Measurements from ENCODE around the gene LCA5. TPM values are rescaled to one million over a fixed set of nuclear protein-coding genes. Genes with fewer than 3 reads are reported as not detected.
A peak's percentile ranks its signal among the peaks of the same experiment; 100 is the strongest.

LCA5 gene
- total and polyA plus RNA-seq, 2 experiments from 2014 or later = 2.4 to 5.6 TPM

DNA sequence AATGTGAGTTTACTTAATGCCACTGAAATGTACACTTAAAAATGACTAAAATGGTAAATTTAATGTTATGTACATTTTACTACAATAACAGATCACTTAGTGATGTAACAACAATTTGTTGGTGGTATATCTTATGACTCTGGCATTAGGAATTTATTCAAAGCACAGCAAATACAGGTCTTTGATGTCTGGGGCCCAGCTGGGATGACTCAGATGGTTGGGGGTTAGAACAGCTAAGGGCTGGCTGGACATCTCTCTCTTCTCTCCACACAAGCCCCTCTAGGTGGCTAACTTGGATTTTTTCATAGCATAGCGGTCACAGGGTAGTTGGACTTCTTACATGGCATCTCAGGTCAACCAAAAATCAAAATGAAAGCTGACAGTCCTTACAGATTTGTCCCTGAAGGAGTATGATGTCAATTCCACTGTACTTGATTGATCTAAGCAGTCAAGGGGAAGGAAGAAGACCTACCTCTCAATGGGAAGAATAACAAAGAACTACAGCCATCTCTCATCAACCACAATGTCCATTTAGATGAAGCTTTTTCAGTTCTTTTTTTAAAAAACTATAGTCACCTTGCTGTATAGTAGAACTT is 37.5 kb upstream of the LCA5 start:
- no peak overlapping the region for H3K4me2 ChIP-seq
- 74% methylated on average over 1 of the region's 1 CpG for WGBS (ENCODE audit: low lambda C conversion rate, missing lambda C conversion rate)

DNA sequence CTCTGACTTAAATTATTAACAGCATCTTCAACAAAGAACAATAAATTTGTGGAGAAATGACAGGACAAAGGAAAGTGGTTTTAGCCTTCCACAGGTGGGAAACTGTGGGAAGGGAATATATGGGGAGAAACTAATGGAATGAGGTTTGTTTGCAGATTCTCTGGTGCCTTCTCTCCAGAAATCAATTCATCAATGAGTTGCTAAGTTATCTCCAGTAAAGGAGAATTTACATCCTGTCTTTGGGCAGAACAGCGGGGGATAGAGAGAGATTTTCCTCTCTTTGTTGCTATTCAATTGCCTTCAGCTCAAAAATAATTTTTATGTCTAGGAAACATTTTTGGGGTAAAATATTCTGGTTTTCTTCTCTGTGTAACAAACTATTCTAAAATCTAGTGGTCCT is 36.9 kb upstream of the LCA5 start:
- no peaks in the 10 kb centered on the region for H3K27me3 ChIP-seq

More for the DNA sequence above, 37.5 kb upstream of the LCA5 start:
- H3K27me3 ChIP-seq = no peaks in the 10 kb centered on the region
- H3K9me2 ChIP-seq (replicated peaks; ENCODE audit: insufficient read depth) = no peaks in the 10 kb centered on the region
- H3K9me3 ChIP-seq (ENCODE audit: low read depth) = no peaks in the 10 kb centered on the region
- TF ChIP-seq, protein P1, sequence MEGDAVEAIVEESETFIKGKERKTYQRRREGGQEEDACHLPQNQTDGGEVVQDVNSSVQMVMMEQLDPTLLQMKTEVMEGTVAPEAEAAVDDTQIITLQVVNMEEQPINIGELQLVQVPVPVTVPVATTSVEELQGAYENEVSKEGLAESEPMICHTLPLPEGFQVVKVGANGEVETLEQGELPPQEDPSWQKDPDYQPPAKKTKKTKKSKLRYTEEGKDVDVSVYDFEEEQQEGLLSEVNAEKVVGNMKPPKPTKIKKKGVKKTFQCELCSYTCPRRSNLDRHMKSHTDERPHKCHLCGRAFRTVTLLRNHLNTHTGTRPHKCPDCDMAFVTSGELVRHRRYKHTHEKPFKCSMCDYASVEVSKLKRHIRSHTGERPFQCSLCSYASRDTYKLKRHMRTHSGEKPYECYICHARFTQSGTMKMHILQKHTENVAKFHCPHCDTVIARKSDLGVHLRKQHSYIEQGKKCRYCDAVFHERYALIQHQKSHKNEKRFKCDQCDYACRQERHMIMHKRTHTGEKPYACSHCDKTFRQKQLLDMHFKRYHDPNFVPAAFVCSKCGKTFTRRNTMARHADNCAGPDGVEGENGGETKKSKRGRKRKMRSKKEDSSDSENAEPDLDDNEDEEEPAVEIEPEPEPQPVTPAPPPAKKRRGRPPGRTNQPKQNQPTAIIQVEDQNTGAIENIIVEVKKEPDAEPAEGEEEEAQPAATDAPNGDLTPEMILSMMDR (IDR thresholded peaks at IDR 0.05; ENCODE audit: poor library complexity) = no peak
- TF ChIP-seq EZH2phosphoT487 (IDR thresholded peaks at IDR 0.05; ENCODE audit: low read depth, severe bottlenecking, unreplicated experiment) (no peak), EZH2 (IDR thresholded peaks at IDR 0.05; ENCODE audit: borderline replicate concordance) (no peak)
- no peaks in the 10 kb centered on the region for H3K36me3 ChIP-seq (replicated peaks; ENCODE audit: insufficient read depth, low read depth)
- H4K20me1 ChIP-seq (ENCODE audit: insufficient read depth, poor library complexity, severe bottlenecking) = no peaks in the 10 kb centered on the region
- peaks cover 15% of the 10 kb centered on the region for H3K4me1 ChIP-seq (ENCODE audit: insufficient read depth)
- H3K79me2 ChIP-seq = peaks cover 3% of the 10 kb centered on the region
- H2AFZ ChIP-seq = no peak overlapping the region
- no peak overlapping the region for H3K4me3 ChIP-seq
- DNase-seq (ENCODE audit: low spot score) = peak; percentile 19
- peak overlapping the region; percentile 54 for H3K27ac ChIP-seq

DNA sequence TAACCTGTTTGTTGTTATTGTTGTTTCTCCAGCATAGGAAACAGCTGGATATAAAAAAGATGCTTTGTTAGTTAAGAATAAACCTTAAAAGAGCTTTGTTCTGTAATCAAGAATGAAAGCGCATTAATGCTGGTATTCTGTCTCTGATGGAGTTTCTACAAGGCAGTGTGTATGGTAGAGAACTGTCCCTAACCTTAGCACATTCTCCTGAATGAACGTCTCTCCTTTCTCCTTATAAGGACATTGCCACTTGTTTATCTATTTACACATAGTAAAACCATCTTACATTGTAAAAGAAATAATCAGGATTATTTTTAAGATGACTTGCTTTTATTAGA is 33.8 kb upstream of the LCA5 start:
- Histone ChIP-seq H3K4me3 (no peak overlapping the region), H3K9me3 (ENCODE audit: low read depth) (no peaks in the 10 kb centered on the region), H4K20me1 (ENCODE audit: insufficient read depth, poor library complexity, severe bottlenecking) (no peaks in the 10 kb centered on the region), H2AFZ (peak overlapping the region; percentile 12), H3K79me2 (no peaks in the 10 kb centered on the region), H3K27me3 (no peaks in the 10 kb centered on the region), H3K36me3 (replicated peaks; ENCODE audit: insufficient read depth, low read depth) (no peaks in the 10 kb centered on the region), H3K4me2 (peak overlapping the region; percentile 66), H3K9me2 (replicated peaks; ENCODE audit: insufficient read depth) (no peaks in the 10 kb centered on the region), H3K4me1 (ENCODE audit: insufficient read depth) (peaks cover 25% of the 10 kb centered on the region), H3K27ac (peak overlapping the region; percentile 92)
- DNase-seq (ENCODE audit: low spot score) = no peak
- 44% methylated on average over 2 of the region's 2 CpGs for WGBS (ENCODE audit: low lambda C conversion rate, missing lambda C conversion rate)
- TF ChIP-seq EZH2phosphoT487 (IDR thresholded peaks at IDR 0.05; ENCODE audit: low read depth, severe bottlenecking, unreplicated experiment) = no peak
- TF ChIP-seq EZH2 (IDR thresholded peaks at IDR 0.05; ENCODE audit: borderline replicate concordance) = no peak
- TF ChIP-seq, protein P1 (IDR thresholded peaks at IDR 0.05; ENCODE audit: poor library complexity) = no peak

More for the DNA sequence above, 36.9 kb upstream of the LCA5 start:
- no peaks in the 10 kb centered on the region for H4K20me1 ChIP-seq (ENCODE audit: insufficient read depth, poor library complexity, severe bottlenecking)
- H3K4me1 ChIP-seq (ENCODE audit: insufficient read depth) = peaks cover 21% of the 10 kb centered on the region
- H3K4me3 ChIP-seq = no peak overlapping the region
- H3K27ac ChIP-seq = peak overlapping the region; percentile 8
- H3K9me3 ChIP-seq (ENCODE audit: low read depth) = no peaks in the 10 kb centered on the region
- 71% methylated on average over 1 of the region's 1 CpG for WGBS (ENCODE audit: low lambda C conversion rate, missing lambda C conversion rate)
- peaks cover 3% of the 10 kb centered on the region for H3K79me2 ChIP-seq
- TF ChIP-seq EZH2phosphoT487 (IDR thresholded peaks at IDR 0.05; ENCODE audit: low read depth, severe bottlenecking, unreplicated experiment) (no peak), EZH2 (IDR thresholded peaks at IDR 0.05; ENCODE audit: borderline replicate concordance) (no peak)
- TF ChIP-seq, protein P1 (IDR thresholded peaks at IDR 0.05; ENCODE audit: poor library complexity) = no peak
- H3K36me3 ChIP-seq (replicated peaks; ENCODE audit: insufficient read depth, low read depth) = no peaks in the 10 kb centered on the region
- no peak overlapping the region for H3K4me2 ChIP-seq
- H3K9me2 ChIP-seq (replicated peaks; ENCODE audit: insufficient read depth) = no peaks in the 10 kb centered on the region
- H2AFZ ChIP-seq = no peak overlapping the region
- no peak for DNase-seq (ENCODE audit: low spot score)
